NCI-H2081 treated with DMSO at 0.1 percent for 48 hours (cell line): ENCODE results near the gene C11orf68.

Experiments used
- DNase-seq: peaks from one replicate; lab custom pipeline; 2025; lab: John Stamatoyannopoulos, UW

The C11orf68 gene

DNA sequence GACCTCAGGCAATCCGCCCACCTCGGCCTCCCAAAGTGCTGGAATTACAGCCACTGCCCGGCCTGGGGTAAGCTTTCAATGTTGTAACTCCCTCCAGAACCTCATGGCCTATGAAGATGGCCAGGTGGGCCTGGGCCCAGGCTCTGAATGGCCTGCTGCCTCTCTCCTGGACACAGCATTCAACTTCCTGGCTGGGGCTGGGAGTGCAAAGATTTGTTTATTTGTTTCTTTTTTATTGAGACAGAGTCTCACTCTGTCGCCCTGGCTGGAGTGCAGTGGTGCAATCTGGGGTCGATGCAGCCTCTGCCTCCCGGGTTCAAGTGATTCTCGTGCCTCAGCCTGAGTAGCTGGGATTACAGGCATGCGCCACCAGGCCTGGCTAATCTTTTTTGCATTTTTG is 25.9 kb upstream of the C11orf68 start:
- DNase-seq = no peak

DNA sequence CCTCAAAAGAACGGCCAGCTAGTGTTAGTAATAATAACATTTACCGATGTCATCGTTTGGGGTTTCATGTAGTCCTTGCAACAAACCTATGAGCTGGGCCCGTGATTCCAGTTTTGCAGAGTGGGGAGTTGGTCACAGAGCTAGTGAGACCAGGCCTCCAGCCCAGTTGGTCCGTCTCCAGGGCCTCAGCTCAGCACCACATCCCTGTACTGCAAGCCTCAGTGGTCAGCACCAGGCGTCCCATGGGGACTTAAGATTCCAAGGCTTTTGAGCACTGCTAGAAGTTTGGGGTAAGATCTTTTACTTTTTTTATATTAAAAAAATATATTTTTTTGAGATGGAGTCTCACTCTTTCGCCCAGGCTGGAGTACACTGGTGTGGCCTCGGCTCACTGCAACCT is 25.3 kb upstream of the C11orf68 start:
- no peak for DNase-seq

DNA sequence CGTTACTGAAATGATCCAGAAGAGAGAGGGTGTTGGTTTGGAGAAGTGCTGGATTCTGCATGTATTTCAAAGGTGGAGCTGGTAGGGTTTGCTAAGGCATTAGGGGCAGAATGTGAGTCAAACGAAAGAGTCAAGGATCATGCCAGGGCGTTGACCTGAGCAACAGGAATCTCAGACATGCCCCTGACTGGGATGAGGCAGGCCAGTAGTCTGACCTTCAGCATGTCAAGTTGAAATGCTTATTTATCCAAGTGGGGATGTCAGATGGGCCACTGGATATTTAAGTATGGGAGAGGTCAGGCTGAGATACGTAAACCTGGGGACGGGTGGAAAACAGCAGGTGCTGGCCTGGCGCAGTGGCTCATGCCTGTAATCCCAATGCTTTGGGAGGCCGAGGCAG is 23.7 kb upstream of the C11orf68 start:
- DNase-seq = no peak

- no peak for DNase-seq
Measured at GRCh38 chr11:65941720-65942310, 23.0 kb upstream of the C11orf68 start.

DNA sequence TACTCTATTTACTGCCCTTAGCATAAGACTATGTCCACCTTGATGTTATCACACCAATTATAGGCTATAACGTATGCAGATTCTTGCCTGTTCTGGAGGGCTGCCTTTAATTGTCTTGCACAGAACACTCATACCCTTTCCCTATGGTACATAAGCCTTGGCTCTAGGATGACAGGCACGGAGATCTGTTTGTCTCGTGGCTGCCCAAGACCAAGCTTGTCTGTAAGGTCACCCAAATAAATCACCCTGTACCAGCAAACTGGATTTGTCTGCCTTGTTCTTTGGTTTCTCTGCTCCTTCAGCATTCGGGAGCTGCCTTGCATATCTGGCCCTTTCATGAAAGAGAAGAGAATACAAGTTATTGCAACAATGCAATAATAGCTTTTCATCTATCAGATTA is 18.9 kb upstream of the C11orf68 start:
- DNase-seq = no peak

DNA sequence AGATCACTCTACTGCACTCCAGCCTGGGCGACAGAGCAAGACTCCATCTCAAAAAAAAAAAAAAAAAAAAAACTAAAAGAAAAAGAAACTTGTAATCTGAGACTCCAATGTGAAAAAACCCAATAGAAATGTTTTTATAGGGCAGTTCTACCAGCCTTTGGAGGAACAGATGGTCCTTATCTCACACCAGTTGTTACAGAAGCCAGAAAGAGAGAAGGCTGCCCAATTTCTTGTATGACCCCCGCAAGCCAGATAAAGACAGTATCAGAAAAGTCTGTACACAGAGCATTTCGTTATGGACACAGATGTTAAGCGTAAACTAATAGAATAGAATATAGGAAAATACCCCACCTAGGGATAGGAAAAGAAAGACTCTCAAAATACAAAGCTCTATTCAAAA is 15.2 kb upstream of the C11orf68 start:
- DNase-seq = no peak

DNA sequence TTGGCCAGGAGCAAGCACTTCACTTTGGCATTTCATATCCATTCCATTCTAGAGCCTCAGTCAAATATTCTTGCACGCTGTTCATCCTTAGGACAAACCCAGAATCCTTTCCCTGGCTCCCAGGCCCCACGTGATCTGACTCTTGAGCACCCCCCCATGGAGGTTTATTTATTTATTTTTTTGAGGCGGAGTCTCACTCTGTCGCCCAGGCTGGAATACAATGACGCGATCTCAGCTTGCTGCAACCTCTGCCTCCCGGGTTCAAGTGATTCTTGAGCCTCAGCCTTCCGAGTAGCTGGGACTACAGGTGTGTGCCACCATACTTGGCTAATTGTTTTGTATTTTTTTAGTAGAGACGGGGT is 13.7 kb upstream of the C11orf68 start:
- no peak for DNase-seq

DNA sequence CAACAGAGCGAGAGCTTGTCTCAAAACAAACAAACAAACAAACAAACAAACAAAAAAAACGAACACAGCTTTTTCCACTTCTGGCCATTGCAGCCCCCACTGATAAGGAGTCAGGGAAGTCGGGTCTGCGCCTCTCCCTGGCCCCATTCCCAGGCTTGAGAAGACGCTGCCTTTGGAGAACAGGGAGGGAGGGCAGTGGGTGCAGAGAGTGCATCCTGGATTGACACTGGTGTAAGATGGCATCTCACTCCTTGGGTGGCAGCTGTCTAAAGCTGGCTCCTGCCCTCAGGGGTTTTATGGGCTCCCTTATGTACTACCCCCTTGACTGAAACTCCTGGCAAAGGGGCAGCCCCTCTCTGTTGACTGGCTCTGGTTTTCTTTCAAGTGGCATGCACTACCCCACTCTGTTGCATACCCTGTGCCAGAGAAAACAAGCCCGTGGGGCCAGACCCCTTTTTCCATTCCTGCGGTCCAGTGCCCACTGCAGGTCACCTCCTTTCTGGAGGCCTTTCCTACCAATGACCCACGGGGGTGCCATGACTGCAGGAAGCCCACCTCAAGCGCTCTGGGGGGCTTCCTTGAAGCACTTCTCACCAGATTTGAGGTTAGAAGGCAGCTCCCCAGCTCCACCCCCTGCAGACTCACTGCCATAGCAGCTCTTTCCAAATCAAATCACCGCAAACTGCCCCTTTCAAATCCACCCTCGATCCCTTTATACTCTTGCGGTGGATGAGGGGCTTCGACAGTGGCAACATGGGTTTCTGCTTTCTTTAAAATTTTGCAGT is 13.1 kb upstream of the C11orf68 start:
- DNase-seq = no peak

GRCh38 chr11:65928667-65929066 is 9.8 kb upstream of the C11orf68 start:
- DNase-seq = no peak

DNA sequence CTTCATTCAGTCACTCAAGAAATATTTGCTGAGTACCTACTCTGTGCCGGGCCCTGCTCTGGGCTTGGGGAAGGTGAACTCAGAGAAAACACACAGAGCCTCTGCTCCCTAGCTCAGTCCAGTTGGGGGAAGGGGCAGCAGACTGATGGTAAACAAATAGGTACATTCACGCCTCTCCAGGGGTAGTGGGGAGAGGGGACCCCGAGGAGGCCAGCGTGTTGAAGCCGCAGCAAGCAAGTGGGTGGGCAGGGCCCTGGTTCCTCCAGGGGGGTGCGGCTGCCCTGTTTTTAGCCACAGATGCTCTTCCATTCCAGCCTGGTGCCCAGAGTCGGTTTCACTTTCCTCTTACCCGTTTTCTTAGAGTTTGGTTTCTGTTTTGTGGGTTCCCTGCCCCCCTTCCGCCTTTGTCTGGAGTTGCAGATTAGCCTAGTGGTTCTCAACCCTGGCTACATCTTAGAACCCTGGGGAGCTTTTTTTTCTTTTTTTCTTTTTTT is 9.1 kb upstream of the C11orf68 start:
- no peak for DNase-seq

DNA sequence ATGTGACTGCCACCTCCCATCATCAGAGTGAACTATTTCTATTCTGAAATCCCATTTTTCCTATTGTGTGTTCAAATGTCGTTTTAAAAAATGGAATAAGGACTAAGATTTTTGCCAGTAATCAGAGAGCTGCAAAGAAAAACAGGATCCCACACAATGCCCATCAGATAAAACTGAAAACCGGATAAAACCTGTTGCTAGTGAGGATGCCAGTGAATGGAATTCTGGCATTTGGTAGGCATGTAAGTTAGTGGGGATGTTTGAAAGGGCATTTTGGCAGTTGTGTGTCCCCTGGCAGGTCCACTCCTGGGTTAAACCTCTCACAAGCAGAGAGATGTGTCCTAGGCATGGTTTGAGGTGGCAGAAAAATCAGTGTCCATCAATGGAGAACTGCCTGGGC is 6.5 kb upstream of the C11orf68 start:
- DNase-seq = no peak

- DNase-seq = no peak
Measured at GRCh38 chr11:65922565-65922964, 3.7 kb upstream of the C11orf68 start.

- DNase-seq = no peak
Measured at GRCh38 chr11:65921876-65922275, 3.0 kb upstream of the C11orf68 start.

- DNase-seq = no peak
Measured at GRCh38 chr11:65921033-65921555, 2.2 kb upstream of the C11orf68 start.

DNA sequence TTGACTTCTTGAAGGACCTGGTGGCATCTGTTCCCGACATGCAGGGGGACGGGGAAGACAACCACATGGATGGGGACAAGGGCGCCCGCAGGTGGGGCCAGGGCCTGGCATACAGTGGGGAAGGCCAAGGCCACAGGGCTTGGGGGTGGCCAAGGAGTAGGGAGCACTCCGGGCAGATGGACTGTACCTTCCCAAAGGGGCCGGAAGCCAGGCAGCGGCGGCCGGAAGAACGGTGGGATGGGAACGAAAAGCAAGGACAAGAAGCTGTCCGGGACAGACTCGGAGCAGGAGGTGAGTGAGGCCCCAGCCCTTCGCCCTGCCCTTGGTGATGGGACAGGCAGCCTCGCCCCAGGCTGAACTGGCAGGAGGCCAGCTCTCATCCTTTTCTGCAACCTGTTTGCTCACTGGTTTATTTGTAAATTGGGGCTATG is 1.5 kb upstream of the C11orf68 start:
- DNase-seq = no peak

- no peak for DNase-seq
Measured at GRCh38 chr11:65919573-65920371, 910 bp upstream of the C11orf68 start.

DNA sequence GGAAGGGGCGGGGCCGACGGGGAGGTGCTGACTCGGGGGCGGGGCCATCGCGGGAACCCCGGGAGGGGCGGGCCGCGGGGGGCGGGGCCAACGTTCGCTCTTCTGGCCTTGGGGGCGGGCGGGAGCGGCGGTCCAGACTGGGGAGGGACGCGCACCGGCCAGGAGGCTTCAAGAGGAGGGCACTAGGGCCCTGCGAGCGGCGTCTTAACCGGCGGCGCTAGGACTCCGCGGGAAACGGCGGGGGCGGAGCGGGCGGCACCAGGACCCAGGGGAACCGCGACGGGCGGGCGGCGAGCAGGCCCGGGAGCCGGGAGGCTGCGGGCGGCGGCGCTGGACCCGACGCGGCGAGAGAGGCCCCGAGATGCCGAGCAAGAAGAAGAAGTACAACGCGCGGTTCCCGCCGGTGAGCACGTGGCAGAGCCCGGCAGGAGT is 295 bp upstream of the C11orf68 start, which contains the start of gene DRAP1:
DRAP1 (plus strand) TSS at position 286 of the 432 bp plus-strand sequence; CDS start at position 362, 76 bp downstream.
- DNase-seq = peak; percentile 67

GRCh38 chr11:65917434-65918210 is 1.2 kb downstream of the C11orf68 start:
- no peak for DNase-seq

DNA sequence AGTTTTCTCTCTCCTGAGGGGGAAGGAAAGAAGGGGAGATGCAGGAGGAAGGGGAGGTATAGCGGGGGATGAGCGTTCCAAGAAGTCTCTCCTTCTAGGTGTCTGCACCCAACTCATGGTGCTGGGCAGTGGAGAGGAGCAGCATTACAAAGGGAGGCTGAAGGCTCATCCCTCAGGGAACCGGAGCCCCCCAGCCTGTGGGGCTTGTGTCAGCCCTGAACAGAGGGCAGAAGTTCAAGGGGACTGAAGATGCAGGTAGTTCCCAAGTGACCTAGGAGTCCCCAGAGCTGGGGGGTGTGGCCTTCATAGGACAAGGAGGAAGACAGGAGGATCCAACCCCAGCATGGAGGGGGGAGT is 1.8 kb downstream of the C11orf68 start:
- no peak for DNase-seq

GRCh38 chr11:65916391-65916790 is 2.5 kb downstream of the C11orf68 start:
- no peak for DNase-seq

GRCh38 chr11:65915821-65916251 is 3.0 kb downstream of the C11orf68 start:
- DNase-seq = no peak
